Kidney tubule cell (primary cell): ENCODE measurements around the gene PCSK2.

Source experiments
- DNase-seq: peaks from one replicate; pipeline ENCODE4 v3.0.0-alpha.2; 2018; ENCODE audit warnings: low spot score

The PCSK2 gene

DNA sequence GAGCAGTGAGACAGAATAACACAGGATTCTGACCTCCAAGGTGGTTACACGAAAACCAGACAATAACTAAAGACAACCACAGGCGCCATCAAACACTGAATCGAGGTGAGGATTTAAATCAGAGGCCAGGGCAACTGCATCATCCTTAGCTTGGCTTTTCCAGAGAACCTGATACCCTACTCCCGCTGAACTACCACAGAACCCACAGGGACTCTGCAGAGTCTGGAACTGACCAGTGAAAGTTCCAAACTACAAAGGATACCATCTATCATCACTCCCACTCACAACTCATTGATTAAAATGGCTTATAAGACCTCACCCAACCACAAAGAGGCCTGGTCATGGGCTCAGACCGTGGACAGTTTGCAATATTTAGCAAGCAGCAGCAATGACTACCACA is 219.3 kb downstream of the PCSK2 start:
- DNase-seq: no peak

DNA sequence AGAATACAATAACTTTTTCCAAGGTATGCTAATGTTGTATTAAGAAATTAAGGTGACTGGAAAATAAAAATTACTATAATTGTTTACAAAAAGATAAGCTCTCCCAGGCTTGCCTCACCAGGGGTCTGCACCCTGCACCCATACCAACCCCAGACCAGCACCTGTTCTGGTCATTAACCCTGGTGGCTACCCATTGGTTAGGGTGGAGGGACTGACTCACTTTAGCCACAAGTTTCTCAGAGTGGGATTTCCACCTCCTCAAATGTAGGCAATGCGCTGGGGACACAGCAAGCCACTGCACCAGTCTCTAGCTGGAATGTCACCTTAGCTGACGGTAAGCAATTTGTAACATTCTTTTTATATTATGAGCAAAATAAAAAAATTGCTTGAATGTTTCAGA is 221.2 kb downstream of the PCSK2 start:
- no peak for DNase-seq

DNA sequence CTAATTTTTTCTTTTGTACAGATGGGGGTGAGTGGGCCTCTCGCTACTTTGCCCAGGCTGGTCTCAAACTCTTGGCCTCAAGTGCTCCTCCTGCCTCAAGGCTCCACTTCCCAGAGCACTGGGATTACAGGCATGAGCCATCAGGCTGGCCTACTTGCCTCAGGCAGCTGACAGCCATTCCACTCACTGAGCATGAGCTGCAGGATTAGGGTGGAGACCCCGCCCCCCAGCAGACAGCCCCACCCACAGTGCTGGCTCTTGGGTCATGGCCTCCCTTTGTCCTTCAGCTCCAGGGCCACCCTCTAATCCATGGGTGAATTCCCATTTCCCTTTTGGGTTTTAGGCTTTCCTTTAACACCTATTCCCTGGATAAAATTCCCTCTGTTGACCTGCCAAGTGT is 222.2 kb downstream of the PCSK2 start:
- DNase-seq: peak; percentile 5

DNA sequence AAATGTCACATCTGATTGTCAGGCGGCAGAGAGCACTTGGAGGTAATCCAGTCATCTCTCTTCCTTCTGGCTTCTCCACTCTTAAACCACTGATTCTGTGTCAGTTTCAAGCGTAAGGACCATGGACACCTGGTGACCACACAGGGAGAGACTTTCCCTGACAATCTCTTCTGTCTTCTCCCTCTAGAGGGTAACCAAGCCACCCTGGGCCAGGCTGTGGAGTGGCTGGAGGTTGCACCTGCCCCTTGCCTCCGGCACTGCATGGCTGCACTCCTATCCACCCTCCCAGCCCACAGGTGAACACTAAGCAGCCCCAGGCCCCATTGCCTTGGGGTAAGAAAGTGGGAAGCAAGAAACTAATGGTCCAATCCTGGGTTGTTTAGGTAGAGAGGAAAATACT is 225.6 kb downstream of the PCSK2 start:
- no peak for DNase-seq

DNA sequence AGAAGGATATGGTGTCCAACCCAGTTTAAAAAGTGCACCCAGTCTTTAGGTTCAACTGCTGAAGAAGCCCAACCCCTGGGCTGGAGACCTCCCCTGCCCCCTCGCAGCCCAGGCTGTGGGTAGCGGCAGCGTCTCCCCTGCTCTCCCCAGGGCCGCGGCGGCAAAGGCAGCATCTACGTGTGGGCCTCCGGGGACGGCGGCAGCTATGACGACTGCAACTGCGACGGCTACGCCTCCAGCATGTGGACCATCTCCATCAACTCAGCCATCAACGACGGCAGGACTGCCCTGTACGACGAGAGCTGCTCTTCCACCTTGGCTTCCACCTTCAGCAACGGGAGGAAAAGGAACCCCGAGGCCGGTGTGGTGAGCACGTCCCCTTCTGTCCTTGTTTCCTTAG is 226.8 kb downstream of the PCSK2 start:
- no peak for DNase-seq

DNA sequence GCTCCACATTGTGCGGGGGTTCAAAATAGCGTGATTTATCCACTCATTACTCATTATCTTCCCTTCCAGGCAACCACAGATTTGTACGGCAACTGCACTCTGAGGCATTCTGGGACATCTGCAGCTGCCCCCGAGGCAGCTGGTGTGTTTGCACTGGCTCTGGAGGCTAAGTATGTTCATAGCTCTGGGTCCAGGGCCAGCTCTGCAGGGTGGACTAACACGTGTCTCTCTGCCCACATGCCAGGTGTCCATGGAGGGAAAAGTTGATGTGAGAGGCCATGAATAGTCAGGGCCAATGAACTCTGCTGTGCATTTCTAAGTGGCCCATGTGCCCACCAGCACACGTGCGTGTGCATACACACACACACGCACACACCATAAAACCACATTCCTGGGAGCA is 229.4 kb downstream of the PCSK2 start:
- DNase-seq: no peak

DNA sequence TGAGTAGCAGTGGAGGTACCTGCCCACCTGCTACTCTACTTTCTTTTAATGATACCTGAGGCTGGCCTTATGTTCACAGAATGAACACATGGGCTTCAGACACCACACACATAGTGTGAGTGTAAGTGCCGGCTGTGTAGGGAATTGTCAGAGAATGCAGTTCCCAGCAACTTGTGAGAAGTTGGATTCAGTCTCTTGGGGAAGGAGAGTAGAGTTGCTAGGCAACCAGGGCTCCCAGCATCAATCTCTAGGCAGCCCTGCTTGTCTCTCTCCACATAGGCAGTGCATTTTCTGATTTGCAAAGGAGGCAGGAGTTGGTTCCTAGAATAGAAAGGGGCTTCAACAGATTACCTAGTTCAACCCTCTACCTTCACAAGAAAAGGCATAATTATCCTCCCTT is 230.2 kb downstream of the PCSK2 start:
- DNase-seq: no peak

DNA sequence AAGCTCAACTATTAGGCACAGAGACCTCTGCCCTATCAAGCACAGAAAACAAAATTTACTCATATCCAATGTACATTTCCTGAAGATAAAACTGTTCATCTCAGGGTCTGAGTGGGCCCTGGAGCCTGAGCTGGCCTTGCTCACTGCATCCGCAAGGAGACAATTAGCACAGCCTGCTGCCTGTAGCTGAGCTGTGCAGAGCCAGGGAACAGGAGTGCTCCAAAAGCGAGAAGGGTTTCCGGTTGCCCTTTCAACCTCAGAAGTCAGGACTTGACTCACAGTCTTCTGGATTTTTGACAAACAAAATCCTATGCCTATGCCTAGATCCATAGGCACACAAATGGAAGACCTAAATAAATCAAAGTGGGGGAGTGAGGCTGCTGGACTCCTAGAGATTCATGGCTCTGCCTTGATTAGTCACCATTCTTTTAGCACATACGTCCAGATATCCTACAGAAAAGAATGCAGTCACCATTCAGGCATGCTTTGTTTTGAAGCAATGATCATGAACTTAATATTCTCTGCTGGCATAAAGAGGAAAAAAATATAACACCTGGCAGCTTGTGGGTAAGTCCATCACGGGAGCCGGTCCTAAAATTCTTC is 230.8 kb downstream of the PCSK2 start:
- DNase-seq: no peak

DNA sequence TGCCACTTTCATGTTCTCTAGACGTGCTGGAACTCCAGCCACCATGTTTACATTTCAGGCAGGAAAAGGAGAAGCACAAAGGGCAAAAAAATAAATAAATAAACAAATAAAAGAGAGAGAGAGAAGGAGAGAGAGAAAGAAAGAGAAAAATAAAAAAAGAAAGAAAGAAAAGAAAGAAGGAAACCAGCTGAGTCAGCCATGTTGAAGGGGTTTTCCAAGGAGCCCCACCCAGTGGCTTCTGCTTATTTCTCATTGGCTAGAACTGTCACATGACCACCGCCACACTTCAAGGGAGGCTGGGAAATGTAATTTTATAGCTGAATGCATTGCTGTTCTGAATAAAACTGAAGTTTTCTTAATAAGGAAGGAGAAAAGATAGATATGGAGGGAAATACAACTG is 233.3 kb downstream of the PCSK2 start:
- DNase-seq: no peak

DNA sequence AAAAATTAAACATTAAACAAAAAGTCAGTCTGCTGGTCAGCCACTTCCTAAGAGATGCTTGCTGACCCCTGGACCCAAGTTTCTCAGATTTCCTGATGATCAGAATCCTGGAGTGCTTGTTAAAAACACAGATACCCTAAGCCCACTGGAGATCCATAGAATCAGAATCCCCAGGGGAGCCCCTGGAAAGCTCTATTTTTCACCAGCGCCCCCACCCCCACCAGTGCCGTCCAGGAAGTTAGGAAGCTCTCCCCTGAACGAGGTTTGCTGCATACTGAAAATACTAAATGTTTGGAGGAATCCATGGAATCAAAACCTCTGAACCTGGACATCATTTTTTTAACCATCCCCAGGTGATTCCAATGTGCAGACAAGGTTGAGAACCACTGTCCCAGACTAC is 235.1 kb downstream of the PCSK2 start:
- DNase-seq: no peak

DNA sequence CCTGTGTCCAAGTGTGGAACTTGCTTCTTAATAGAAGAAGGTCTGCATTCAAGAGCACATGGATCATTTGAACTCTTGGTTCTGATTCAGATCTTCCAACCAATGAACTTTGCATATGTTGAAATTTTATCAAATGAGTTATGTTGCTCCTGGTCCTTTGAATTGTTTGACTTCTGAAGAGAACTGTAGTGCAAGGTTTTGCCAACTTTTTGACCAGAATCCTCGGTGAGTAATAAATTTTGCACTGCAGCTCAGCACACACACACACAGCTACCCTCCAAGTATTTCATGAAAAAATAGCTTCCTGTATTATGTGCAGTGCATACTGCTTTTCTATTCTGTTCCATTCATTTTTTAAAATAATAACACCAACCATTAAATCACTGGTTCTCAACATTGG is 236.9 kb downstream of the PCSK2 start:
- DNase-seq: no peak

DNA sequence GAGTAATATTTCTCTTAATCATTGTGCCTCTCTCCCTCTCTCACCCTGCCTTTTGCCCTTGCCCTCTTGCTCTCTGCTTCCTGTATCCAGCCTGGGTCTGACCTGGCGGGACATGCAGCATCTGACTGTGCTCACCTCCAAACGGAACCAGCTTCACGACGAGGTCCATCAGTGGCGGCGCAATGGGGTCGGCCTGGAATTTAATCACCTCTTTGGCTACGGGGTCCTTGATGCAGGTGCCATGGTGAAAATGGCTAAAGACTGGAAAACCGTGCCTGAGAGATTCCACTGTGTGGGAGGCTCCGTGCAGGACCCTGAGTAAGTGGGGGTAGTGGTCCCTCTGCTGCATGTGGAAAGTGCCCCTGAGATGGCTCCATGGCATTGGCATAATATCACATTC is 238.4 kb downstream of the PCSK2 start:
- DNase-seq: no peak

DNA sequence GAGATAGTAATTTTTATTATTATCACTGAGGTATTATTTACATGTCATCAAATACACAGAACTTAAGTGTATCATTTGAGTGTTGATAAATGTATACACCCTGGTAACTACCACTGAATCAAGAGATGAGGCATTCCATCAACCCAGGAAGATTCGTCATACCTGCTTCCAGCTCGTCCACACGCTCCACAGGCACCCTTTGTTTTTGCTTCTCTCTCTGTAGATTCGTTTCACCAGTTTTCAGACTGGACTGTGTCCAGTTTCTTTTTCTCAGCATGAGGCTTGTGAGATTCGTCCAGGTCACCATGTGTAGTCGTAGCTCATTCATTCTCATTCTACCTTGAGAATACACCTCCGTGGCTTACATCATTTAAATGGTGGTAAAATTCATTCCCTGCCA is 239.8 kb downstream of the PCSK2 start:
- no peak for DNase-seq

DNA sequence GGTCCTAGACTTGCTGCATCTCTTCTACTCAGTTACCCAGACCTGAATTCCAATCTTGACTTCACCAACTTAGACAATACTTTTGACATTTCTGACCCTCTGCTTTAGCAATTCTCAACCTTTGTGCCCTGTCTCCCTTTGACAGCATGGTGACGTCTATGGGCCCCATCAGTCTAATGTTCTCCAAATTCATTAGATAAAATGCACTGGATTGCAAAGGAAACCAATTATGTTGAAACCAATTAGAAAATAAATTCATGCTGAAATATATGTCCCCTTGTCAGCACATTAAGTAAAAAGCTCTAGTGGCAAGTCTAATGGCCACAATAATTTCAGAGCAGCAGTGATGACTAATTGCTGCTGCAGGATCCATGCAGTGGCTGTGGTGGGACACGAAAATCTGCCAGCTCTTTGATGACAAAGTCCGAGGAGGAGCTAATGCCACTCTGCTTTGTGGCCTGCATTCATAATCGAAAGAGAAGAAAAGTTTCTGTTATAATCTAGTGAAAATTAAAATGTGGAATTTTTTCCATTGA is 240.3 kb downstream of the PCSK2 start:
- DNase-seq: no peak

DNA sequence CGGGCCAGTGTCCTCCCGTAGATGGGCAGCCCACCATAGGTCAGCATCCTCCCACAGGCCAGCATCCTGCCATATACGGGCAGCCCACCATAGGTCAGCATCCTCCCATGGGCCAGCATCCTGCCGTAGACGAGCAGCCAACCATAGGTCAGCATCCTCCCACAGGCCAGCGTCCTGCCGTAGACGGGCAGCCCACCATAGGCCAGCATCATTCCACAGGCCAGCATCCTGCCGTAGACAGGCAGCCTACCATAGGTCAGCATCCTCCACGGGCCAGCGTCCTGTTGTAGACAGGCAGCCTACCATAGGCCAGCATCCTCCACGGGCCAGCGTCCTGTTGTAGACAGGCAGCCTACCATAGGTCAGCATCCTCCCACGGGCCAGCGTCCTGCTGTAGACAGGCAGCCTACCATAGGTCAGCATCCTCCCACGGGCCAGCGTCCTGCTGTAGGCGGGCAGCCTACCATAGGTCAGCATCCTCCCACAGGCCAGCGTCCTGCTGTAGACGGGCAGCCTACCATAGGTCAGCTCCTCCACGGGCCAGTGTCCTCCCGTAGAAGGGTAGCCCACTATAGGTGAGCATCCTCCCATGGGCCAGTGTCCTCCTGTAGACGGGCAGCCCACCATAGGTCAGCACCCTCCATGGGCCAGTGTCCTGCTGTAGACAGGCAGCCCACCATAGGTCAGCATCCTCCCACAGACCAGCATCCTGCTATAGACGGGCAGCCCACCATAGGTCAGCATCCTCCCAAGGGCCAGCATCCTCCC is 241.4 kb downstream of the PCSK2 start:
- DNase-seq: no peak

DNA sequence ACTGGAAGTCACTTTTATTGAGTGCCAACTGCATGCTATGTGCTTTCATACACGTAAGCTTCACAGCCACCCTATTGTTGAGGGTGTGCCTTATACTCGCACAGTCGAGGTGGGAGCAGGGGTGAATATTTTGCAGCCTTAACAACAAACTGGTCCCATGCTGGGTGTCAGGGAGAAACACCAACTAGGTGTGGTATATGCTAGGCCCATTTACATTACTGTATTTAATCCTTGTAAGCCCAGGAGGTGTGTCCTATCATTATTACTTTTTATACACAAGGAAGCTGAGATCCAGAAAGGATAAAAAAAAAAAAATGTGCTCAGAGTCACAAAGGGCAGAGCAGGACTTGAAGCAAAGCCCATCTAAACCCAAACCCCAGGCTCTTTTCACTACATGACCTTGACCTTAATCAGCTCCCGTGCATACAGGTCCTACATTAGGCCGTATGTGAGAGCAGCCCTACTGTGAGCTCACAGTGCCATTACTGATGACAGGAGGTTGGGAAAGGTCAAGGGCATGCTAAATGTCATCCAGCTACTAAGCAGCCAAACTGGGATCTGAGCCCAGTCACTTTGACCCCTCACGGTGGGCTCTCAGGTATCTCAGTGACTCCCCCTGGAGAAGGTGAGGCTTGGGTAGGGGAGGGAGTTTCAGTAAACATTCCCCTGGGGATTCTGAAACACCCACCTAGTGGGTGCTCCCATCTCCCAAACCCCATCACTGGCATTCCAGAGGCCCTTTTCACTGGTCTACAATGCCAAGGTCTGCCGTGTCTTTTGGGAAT is 242.6 kb downstream of the PCSK2 start:
- DNase-seq: no peak

DNA sequence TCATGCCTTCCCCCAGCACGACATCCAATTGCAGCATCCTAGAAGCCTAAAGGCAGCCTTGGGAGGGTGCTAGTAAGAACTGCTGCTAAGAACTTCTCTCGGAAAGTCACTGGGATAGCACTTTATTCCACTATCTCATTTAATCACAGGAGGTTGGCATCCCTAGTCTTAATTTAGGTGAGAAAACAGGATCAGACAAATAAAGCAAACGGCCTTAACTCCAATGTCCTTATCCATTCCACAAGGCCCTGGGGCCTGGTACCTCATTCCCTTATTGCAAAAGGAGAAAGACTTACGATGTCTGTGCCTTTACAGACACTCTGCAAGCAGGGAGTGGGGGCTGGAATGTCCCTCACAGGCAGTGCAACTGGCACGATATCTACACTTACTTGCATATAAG is 243.7 kb downstream of the PCSK2 start:
- no peak for DNase-seq

DNA sequence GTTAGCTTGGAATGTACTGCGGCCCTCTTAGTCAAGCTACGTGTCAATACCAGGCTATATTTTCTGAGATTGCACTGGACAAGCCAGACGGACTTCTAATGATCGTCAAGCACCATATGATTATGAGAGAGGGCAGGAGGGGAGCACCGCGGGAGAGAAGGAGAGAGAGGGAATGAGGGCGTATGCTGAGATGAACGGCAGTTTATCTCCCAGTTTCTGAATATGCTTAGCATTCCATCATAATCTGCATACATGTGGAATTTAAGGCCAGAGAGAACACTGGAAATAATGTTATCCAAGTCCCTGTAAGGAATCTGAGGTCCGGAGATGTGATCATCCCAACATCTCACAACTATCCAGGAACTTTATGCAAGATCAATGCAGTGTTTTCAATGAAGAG is 244.1 kb downstream of the PCSK2 start:
- no peak for DNase-seq

DNA sequence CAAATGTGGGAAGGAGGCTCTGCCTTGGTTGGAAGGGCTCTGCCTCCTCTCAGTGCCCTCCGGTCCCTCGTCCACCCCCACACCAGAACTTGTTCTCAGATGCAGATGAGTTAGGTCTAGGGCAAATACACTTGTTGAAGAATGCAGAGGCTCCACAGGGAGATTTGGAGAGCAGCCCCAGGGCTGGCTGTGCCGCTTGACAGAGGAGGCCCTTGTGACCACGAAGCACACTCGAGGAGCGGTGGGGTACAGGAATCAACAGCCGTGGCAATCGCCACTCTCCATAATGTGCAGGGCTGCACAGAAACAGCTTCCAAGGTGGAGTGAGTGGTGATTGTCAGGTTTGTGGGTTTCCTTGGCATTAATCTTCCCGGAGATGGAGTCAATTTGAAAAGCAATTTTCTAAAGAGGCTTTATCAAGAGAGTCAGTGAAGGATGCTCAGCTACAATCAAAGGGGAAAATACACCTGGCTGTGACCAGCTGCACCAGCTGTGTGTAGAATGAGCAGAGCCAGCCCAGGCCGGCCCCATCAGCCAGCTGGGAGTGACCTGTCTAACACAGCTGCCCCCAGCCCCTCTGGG is 244.9 kb downstream of the PCSK2 start:
- no peak for DNase-seq

DNA sequence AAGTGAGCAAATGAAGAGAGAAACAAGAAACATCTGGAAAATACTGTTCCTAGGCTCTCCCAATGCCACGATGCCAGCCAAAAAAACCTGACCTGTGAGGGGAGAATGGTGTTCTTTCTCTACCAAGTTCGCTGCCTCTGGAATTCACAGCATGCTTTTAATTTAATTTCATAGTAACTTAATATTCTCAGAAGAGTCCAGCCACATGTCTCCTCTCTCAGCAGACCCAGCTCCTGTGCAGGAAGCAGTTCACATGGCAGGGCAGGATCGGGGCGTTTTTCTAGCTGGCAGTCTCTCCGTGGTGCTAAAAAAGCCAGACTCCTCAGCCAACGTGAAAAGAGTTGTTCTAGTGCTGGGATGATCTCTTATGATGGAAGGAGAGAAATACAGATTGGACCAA is 246.8 kb downstream of the PCSK2 start:
- DNase-seq: no peak

DNA sequence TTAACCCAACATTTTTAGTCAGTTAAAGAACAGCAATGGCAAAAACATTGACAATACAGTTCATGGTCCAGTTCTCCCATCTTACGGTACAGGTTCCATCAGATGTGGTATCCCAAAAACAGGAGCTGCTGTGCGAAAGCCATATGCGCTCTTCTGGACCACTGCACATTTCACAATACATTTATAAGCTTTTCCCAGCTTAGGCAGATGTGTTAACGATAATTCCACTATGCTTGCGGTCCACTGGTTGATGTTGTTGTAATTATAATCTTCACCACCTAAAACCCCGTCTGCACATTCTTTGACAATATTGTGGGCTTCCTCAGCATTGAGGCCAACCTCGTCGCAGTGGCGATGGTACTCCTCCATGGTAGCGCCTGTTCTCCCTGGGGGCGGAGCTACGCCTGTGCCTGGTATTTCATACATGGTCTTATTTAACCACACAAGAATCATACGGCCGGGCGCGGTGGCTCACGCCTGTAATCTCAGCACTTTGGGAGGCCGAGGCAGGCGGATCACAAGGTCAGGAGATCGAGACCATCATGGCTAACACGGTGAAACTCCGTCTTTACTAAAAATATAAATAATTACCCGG is 252.3 kb downstream of the PCSK2 start:
- DNase-seq: no peak

DNA sequence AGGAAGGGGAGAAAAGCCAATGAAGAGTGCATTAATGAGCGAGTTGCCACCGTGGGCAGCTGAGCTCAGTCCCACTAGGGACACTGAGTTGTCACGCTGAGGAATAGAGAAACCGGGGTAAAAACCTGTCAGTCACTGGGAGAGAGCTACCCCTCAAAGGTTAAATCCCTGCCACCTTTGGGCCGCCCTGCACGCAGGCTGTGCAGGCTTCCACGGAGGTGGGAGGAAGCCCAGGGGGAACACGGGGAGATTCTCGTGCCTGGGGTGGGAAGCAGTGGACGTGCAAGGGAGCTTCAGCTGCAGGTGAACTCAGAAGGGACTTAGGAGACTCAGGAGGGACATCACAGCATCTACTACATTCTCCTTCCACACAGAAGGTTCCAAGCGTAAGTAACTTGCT is 253.9 kb downstream of the PCSK2 start:
- no peak for DNase-seq
